Sigmoid colon (tissue), 4 donors: ENCODE results near the gene LYL1.

Experiments
- EP300 ChIP-seq, 4 donors: sonication (generic); formaldehyde crosslinking; IDR thresholded peaks; one replicate each; pipeline ENCODE4 v1.6.1; 2017; ENCODE audit warnings: antibody characterized with exemption in 4 of 4
- POLR2A ChIP-seq, 2 donors: fragments of 450-650 bp; IDR thresholded peaks; one replicate each; pipeline ENCODE4 v1.6.1; 2016; ENCODE audit warnings: antibody characterized with exemption in 2 of 2, mild to moderate bottlenecking in 2 of 2, moderate library complexity in 2 of 2
- POLR2AphosphoS5 ChIP-seq, 4 donors: sonication (generic); formaldehyde crosslinking; IDR thresholded peaks; one replicate each; pipeline ENCODE4 v1.6.1; 2017; ENCODE audit warnings: antibody characterized with exemption in 4 of 4
- TF ChIP-seq, protein P1 (sequence below), 4 experiments: fragments of 450-650 bp in 3 of 4; fragments of 200-600 bp in 1 of 4; IDR thresholded peaks; one replicate each; pipeline ENCODE4 v1.5.1; 2016 to 2019; ENCODE audit warnings: antibody characterized with exemption in 4 of 4, mild to moderate bottlenecking in 3 of 4, moderate library complexity in 2 of 4

DNA sequence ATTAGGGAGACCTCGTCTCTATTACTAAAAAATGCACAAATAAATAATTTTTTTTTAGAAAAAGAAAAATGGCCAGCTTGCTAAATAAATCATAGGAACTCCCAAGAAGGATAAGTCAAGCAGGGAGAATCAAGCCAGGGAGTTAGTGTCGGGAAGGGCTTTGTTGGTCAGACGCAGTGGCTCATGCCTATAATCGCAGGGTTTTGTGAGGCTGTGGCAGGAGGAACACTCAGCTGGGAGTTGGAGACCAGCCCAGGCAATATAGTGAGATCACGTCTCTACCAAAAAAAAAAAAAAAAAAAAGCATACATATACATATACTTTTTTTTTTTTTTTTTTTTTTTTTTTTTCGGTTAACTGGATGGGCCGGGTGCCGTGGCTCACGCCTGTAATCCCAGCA, 24.4 kb upstream of the LYL1 start:
- TF ChIP-seq POLR2AphosphoS5 (IDR thresholded peaks at IDR 0.05) = no peak
- TF ChIP-seq, protein P1, sequence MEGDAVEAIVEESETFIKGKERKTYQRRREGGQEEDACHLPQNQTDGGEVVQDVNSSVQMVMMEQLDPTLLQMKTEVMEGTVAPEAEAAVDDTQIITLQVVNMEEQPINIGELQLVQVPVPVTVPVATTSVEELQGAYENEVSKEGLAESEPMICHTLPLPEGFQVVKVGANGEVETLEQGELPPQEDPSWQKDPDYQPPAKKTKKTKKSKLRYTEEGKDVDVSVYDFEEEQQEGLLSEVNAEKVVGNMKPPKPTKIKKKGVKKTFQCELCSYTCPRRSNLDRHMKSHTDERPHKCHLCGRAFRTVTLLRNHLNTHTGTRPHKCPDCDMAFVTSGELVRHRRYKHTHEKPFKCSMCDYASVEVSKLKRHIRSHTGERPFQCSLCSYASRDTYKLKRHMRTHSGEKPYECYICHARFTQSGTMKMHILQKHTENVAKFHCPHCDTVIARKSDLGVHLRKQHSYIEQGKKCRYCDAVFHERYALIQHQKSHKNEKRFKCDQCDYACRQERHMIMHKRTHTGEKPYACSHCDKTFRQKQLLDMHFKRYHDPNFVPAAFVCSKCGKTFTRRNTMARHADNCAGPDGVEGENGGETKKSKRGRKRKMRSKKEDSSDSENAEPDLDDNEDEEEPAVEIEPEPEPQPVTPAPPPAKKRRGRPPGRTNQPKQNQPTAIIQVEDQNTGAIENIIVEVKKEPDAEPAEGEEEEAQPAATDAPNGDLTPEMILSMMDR (IDR thresholded peaks at IDR 0.05) = no peak
- TF ChIP-seq POLR2A (IDR thresholded peaks at IDR 0.05) = no peak
- TF ChIP-seq EP300 (IDR thresholded peaks at IDR 0.05) = no peak
